OCI-M1 (cell line): Measurements from ENCODE around the gene LRRC45.
"Not testable (repeated sequence)": the region's sequence is repeated elsewhere in the genome, so short reads cannot be mapped to it uniquely, and the experiment has no call there.

Experiments used
- DNase-seq: peaks from one replicate; lab custom pipeline; 2025; lab: John Stamatoyannopoulos, UW

The LRRC45 gene

GRCh38 chr17:82035488-82035887 lies 12.4 kb downstream of the LRRC45 start:
- DNase-seq = no peak

- no peak for DNase-seq
Measured at GRCh38 chr17:82035956-82036633, 13.0 kb downstream of the LRRC45 start.

GRCh38 chr17:82036634-82037091 lies 13.6 kb downstream of the LRRC45 start:
- no peak for DNase-seq

- DNase-seq = peak; percentile 97
Measured at GRCh38 chr17:82037092-82037888, 14.2 kb downstream of the LRRC45 start, which contains the start of gene DCXR. DCXR (minus strand) TSS chr17:82037697; CDS start chr17:82037682, 15 bp downstream.

GRCh38 chr17:82037889-82038195 lies 14.7 kb downstream of the LRRC45 start:
- no peak for DNase-seq

- not testable (repeated sequence) for DNase-seq
Measured at GRCh38 chr17:82038796-82039409, 15.8 kb downstream of the LRRC45 start.

- DNase-seq = no peak
Measured at GRCh38 chr17:82039695-82040299, 16.7 kb downstream of the LRRC45 start.

GRCh38 chr17:82041144-82041814 lies 18.2 kb downstream of the LRRC45 start:
- DNase-seq = no peak

- DNase-seq = no peak
Measured at GRCh38 chr17:82042649-82043048, 19.5 kb downstream of the LRRC45 start.

GRCh38 chr17:82043507-82043906 lies 20.4 kb downstream of the LRRC45 start:
- no peak for DNase-seq

GRCh38 chr17:82045936-82046484 lies 22.9 kb downstream of the LRRC45 start:
- no peak for DNase-seq

GRCh38 chr17:82046903-82047302 lies 23.8 kb downstream of the LRRC45 start:
- no peak for DNase-seq

- DNase-seq = no peak
Measured at GRCh38 chr17:82047379-82047778, 24.3 kb downstream of the LRRC45 start.

GRCh38 chr17:82047914-82048570 lies 24.9 kb downstream of the LRRC45 start:
- no peak for DNase-seq

GRCh38 chr17:82048571-82048971 lies 25.5 kb downstream of the LRRC45 start:
- no peak for DNase-seq

GRCh38 chr17:82049106-82049505 lies 26.0 kb downstream of the LRRC45 start:
- DNase-seq = no peak

- DNase-seq = no peak
Measured at GRCh38 chr17:82049521-82049971, 26.4 kb downstream of the LRRC45 start.

GRCh38 chr17:82050152-82050760 lies 27.2 kb downstream of the LRRC45 start:
- DNase-seq = no peak

GRCh38 chr17:82050761-82051641 lies 27.9 kb downstream of the LRRC45 start:
- DNase-seq = no peak
